SK-N-SH treated with all-trans-retinoic acid at 6 μM for 48 hours (cell line): ENCODE measurements around the gene RAD51B.

Experiments
- ARNTL ChIP-seq: fragments of 450-650 bp; formaldehyde crosslinking; IDR thresholded peaks from 2 replicates; pipeline ENCODE4 v1.5.0; 2020; ENCODE audit warnings: low read depth, mild to moderate bottlenecking, moderate library complexity, borderline replicate concordance
- CREB5 ChIP-seq: fragments of 250-450 bp; sonication (Bioruptor Pico); IDR thresholded peaks from 2 replicates; pipeline ENCODE4 v1.5.1; 2020; ENCODE audit warnings: low read depth, mild to moderate bottlenecking, moderate library complexity
- CSDC2 ChIP-seq: fragments of 250-450 bp; sonication (Bioruptor Pico); IDR thresholded peaks from 2 replicates; pipeline ENCODE4 v1.5.0; 2020; ENCODE audit warnings: mild to moderate bottlenecking, moderate library complexity
- GLIS3 ChIP-seq: fragments of 250-450 bp; sonication (Bioruptor Pico); IDR thresholded peaks from 2 replicates; pipeline ENCODE4 v1.5.0; 2020; ENCODE audit warnings: mild to moderate bottlenecking, moderate library complexity
- PATZ1 ChIP-seq: fragments of 250-450 bp; sonication (Bioruptor Pico); IDR thresholded peaks from 2 replicates; pipeline ENCODE4 v1.8.0; 2020; ENCODE audit warnings: mild to moderate bottlenecking, moderate library complexity, borderline replicate concordance
- POU6F1 ChIP-seq: fragments of 250-450 bp; sonication (Bioruptor Pico); IDR thresholded peaks from 2 replicates; pipeline ENCODE4 v1.8.0; 2021; ENCODE audit warnings: low read depth, mild to moderate bottlenecking, moderate library complexity, borderline replicate concordance
- PPARA ChIP-seq: fragments of 250-450 bp; sonication (Bioruptor Pico); IDR thresholded peaks from 2 replicates; pipeline ENCODE4 v1.5.0; 2020; ENCODE audit warnings: mild to moderate bottlenecking, borderline replicate concordance
- RARB ChIP-seq: fragments of 250-450 bp; sonication (Bioruptor Pico); IDR thresholded peaks from 2 replicates; pipeline ENCODE4 v1.8.0; 2021; ENCODE audit warnings: mild to moderate bottlenecking, moderate library complexity
- TCF4 ChIP-seq: fragments of 250-450 bp; sonication (Bioruptor Pico); IDR thresholded peaks from 2 replicates; pipeline ENCODE4 v1.8.0; 2021; ENCODE audit warnings: mild to moderate bottlenecking, moderate library complexity, borderline replicate concordance
- TSHZ2 ChIP-seq: fragments of 250-450 bp; sonication (Bioruptor Pico); IDR thresholded peaks from 2 replicates; pipeline ENCODE4 v1.5.0; 2020; ENCODE audit warnings: mild to moderate bottlenecking, moderate library complexity
- ZC3H10 ChIP-seq: fragments of 250-450 bp; sonication (Bioruptor Pico); IDR thresholded peaks from 2 replicates; pipeline ENCODE4 v1.5.1; 2021; ENCODE audit warnings: mild to moderate bottlenecking, moderate library complexity
- ZFP3 ChIP-seq: fragments of 250-450 bp; sonication (Bioruptor Pico); IDR thresholded peaks from 2 replicates; pipeline ENCODE4 v1.5.0; 2020; ENCODE audit warnings: mild to moderate bottlenecking, moderate library complexity
- ZFP30 ChIP-seq: fragments of 450-650 bp; formaldehyde crosslinking; IDR thresholded peaks from 2 replicates; pipeline ENCODE4 v1.5.0; 2022; ENCODE audit warnings: mild to moderate bottlenecking, moderate library complexity

GRCh38 chr14:68245146-68246073 is 425.8 kb downstream of the RAD51B start:
- TF ChIP-seq ZFP30 (CRISPR knock-in tag): no peak
- TF ChIP-seq GLIS3: no peak
- TF ChIP-seq TSHZ2 (CRISPR knock-in tag): no peak
- no peak for TF ChIP-seq ZC3H10 (CRISPR knock-in tag)
- TF ChIP-seq POU6F1 (CRISPR knock-in tag): no peak
- no peak for TF ChIP-seq TCF4 (CRISPR knock-in tag)
- TF ChIP-seq PPARA (CRISPR knock-in tag): no peak
- TF ChIP-seq RARB (CRISPR knock-in tag): no peak
- TF ChIP-seq PATZ1: no peak
- TF ChIP-seq ZFP3 (CRISPR knock-in tag): no peak
- TF ChIP-seq ARNTL: no peak
- no peak for TF ChIP-seq CREB5 (CRISPR knock-in tag)
- TF ChIP-seq CSDC2 (CRISPR knock-in tag): no peak
